ENCODE results near the gene PIAS4. TPM values are rescaled to one million over a fixed set of nuclear protein-coding genes. Genes with fewer than 3 reads are reported as not detected.

The PIAS4 gene
- total and polyA plus RNA-seq, 2 of the 13 experiments (the other 11 are each of a cell fraction or from before 2014, with no cell fraction given) = 9.0 to 20.1 TPM

- TF ChIP-seq ARID3A (IDR thresholded peaks at IDR 0.05; ENCODE audit: low read depth, low read length) (peak; percentile 31; the same call in 1 of the 2 replicates), ZNF281 (CRISPR knock-in tag; IDR thresholded peaks at IDR 0.05; ENCODE audit: borderline replicate concordance) (peak; percentile 69; the same call in 1 of the 2 replicates), GFI1 (CRISPR knock-in tag; IDR thresholded peaks at IDR 0.05; ENCODE audit: borderline replicate concordance) (0 out of 2 replicates have a peak, but pooled peaks have one; percentile 31), TFE3 (CRISPR knock-in tag; IDR thresholded peaks at IDR 0.05) (peak; percentile 28; the same call in 1 of the 2 replicates), E2F5 (CRISPR knock-in tag; conservative IDR thresholded peaks at IDR 0.05) (no peak)
These were observed 38.7 kb upstream of the PIAS4 start (continued) for GRCh38 chr19:3968556-3969434.

Data from HepG2 (cell line).